HuH-7.5 (cell line): ENCODE measurements around the gene ADGRG1.
"Not testable (repeated sequence)": the region's sequence is repeated elsewhere in the genome, so short reads cannot be mapped to it uniquely, and the experiment has no call there.

Experiments
- DNase-seq: peaks from one replicate; pipeline ENCODE4 v3.0.0; 2011; ENCODE audit warnings: low spot score

Gene ADGRG1

GRCh38 chr16:57628008-57628781 is at the start of gene ADGRG1:
ADGRG1 (plus strand) TSS chr16:57628630; CDS start chr16:57650288, 21,658 bp downstream.
- DNase-seq: peak; percentile 46

DNA sequence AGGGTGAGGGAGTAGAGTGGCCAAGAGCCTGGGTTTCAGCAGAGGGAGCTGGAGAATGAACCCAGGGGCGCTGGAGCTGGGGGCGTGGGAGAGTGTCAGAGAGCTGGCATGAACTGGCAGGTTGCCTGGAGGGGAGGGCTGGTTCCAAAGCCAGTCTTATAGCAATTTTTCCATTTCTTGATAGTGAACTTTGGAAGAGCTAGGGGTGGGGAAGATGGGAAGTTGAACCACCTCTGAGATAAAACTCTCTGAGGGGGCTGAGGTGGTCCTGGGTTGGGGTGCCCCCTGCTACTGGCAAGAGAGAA is 49.1 kb upstream of the ADGRG1 start:
- DNase-seq: no peak

DNA sequence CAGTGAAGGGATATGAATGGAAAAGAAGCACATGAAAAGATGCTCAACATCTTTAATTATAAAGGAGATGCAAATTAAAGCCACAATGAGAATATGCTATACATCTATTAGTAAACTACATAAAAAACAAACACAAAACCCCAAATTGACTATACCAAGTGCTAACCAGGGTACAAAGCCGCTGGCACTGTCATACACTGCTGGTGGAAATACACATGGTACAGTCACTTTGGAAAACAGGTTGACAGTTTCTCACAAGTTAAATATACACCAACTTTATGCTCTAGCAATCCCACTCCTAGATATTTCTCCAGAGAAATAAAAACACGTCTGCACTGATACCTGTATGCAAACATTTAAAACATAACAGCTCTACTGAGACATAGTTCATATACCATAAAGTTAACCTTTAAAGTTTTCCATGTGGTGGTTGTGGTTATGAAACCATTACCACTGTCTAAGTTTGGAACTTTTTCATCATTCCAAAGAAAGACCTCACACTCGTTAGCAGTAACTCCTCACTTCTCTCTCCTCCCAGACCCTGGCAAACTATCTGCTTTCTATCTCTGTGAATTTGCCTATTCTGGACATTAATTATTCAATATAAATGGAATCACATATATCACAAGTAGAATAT is 43.3 kb upstream of the ADGRG1 start:
- DNase-seq: no peak

DNA sequence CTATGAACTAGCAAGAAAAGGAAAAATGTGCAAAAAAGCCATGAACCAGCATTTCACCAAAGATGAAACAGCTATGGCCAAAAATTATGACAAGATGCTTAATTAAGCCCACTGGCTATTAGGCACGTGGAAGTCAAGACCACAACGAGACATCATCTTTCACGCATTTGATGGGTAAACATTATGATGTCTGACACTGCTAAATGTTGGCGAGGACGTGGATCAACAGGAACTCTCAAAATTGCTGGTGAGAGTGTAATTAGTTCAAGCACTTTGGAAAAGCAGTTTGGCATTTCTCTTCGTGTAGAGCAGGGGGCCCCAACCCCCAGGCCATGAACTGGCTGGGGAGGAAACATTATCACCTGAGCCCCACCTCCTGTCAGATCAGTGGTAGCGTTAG is 39.6 kb upstream of the ADGRG1 start:
- DNase-seq: no peak

- DNase-seq: no peak
These were observed 39.1 kb upstream of the ADGRG1 start for GRCh38 chr16:57589374-57589773.

DNA sequence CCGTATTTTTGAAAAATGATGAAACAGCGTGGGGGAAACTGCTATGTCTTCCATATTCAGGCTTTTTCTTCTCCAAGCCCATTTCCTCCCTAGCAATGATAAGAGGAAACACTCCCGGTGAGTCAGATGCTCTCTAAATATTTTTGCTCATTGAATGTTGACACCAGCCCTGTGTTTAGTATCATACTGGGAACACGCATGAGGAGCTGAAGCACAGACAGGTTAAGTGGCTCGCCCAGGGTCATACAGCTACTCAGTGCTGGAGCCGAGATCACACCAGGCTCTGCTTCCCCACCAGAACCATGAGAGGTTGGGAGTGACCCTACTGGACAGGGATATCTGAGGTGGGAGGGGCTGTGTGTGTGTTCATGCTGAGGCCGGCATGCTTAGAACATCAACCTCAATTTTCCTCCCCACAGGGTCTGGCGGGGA is 37.8 kb upstream of the ADGRG1 start:
- DNase-seq: no peak

- DNase-seq: peak; percentile 56
These were observed 37.2 kb upstream of the ADGRG1 start for GRCh38 chr16:57591086-57591869.

GRCh38 chr16:57591870-57592485 is 36.5 kb upstream of the ADGRG1 start:
- DNase-seq: no peak

DNA sequence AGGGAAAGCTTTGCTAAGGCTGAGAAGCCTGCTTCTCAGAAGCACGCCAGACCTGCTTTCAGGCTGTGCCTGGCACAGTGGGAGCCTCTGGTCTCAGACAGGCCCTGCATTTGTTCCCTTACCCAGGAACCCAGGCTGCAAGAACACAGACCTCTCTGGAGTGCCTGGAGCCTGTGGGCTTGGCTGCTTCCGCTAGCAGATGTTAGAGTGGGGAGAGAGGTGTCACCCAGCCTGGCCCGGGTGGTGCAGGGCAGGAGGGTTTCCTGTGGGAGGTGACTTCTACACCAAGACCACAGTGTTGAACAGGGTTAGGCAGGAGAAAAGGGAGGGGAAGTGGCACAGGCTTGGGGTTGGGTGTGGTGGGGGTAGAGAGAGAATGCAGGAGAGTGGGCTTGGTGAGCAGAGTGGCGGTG is 35.8 kb upstream of the ADGRG1 start:
- no peak for DNase-seq

DNA sequence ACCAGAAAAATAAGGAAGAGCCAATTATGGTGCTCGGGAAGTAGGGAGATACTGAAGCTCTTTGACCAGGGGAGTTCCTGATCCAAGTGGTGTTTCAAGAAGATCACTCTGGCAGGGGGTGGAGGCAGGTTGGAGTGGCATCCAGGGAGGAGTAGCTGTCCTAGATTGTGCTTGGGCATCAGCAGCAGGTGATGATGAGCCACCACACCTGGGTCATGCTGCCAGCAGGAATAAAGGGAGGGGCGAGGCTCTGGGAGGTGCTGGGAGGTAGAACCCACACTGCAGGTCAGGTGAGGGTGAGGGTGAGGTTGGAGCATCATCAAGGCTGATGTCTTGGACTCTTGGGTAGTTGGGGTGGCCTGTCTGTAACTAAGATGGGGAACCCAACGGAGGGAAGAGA is 35.4 kb upstream of the ADGRG1 start:
- no peak for DNase-seq

- no peak for DNase-seq
These were observed 34.4 kb upstream of the ADGRG1 start for GRCh38 chr16:57593990-57594389.

DNA sequence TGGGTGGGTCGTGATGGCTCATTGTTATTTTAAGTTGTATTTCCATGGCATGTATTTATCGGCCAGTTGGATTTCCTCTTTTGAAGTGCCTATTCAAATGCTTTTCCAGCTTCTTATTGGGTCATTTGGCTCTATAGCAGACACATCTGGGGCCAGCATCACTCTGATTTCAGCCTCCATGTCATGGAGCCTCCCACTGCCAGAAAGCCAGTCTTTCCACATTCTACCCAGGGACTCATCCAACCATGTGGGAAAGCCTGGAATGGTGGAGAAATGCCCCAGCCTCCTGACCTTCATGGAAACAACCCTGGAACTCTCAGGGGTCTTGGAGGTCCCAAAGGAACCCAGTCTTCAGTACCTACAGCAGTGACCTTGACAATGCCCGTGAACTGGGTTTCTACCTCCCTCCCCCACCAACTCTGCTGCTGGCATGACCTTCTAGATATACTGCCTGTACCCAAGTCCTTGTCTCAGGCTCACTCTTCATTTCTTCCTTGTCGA is 33.8 kb upstream of the ADGRG1 start:
- no peak for DNase-seq

GRCh38 chr16:57596234-57596633 is 32.2 kb upstream of the ADGRG1 start:
- not testable (repeated sequence) for DNase-seq

- DNase-seq: no peak
These were observed 30.0 kb upstream of the ADGRG1 start for GRCh38 chr16:57598437-57598836.

DNA sequence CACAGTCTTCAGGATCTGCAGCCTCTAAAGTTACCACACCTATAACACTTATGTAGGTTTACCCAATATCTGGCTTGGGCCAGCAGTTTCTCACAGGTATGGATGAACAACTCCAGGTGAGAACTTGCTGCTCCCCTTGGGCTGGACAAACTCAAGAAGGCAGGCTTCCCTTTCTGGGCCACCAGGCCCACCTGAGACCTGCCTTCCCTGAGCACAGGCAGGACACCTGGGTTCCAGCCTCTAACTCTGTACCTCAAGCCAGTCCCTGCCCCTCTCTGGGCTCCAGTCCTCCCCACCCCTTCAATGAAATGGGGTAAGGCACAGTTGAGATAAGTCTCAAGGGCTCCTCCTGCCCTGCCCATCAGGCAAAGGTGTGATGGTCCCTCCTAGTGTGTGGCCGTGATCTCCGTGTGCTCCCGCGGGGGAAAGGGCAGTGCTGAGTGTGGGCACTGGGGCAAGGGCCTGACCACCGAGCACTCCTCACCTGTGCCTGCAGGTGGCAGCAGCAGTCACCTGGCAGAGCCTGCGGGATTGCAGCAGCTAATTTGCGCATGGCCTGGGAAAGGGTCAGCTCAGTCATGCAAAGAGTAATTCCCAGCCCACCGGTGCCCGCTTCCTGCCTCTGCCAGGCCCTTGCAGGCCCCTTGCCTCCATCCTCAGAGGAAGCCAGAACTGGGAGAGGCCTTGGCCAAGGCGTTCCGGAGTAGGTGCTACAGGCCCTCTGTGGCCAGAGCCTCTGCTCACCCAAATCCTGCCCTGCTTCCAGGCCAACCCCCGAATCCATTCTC is 28.2 kb upstream of the ADGRG1 start:
- peak; percentile 57 for DNase-seq

- no peak for DNase-seq
These were observed 27.4 kb upstream of the ADGRG1 start for GRCh38 chr16:57600952-57601580.

DNA sequence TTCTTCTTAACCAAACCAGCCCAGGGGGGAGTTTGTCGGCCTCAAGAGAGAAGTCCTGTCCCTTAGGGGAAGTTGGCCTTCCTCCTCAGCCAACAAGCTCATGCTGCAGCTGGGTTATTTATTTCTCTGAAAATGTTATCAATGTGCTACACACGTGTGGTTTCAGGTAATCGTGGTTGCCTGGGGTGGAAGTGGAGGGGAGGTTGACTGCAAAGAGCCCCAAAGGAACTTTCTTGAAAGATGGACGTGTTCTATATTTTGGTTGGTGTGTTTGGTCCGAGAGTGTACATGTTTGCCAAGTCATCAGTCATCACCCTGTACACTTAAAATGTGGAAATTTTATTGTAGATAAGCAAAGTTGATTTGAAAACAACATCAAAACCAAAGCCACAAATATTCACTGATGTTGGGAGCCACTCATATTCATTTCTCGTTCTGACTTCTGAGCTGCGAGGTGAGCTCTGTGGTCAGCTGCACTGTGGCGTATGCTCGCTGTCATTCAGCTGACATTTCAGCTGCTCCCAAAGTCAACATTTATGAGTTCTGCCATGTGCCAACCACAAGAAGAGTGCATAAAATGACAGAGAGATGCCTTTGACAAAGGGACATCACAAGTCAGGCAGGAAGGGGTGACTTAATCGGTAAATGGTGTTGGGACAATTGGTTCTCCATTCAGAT is 26.5 kb upstream of the ADGRG1 start:
- no peak for DNase-seq

DNA sequence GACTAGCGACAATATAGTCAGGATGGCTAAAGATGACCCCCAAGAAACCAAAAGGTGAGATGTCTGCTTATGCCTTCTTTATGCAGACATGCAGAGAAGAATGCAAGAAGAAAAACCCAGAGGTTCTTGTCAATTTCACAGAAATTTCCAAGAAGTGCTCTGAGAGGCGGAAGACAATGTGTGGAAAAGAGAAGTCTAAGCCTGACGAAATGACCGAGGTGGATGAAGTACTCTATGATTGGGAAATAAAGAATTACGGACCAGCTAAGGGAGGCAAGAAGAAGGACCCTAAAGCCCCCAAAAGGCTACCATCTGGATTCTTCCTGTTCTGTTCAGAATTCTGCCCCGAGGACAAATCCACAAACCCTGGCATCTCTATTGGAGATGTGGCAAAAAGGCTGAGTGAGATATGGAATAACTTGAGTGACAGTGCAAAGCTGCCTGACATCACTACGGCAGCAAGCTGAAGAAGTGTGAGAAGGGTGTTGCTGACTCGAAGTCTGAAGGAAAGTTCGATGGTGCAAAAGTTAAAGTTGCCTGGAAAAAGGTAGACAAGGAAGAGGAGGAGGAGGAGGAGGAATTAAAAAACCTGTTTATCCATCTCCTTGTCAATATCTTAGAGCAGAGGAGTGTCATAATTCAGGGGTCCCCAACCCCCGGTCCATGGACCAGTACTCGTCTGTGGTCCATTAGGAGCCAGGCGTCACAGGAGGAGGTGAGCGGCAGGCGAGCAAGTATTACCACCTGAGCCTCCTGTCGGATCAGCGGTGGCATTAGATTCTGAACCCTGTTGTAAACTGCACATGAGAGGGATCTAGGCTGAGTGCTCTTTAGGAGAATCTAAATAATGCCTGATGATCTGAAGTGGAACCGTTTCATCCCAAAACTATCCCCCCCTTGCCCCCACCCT is 25.1 kb upstream of the ADGRG1 start:
- no peak for DNase-seq

- DNase-seq: no peak
These were observed 24.3 kb upstream of the ADGRG1 start for GRCh38 chr16:57604177-57604576.
